HL-60/S4 (cell line): ENCODE measurements around the gene SLC44A2.

ENCODE experiments used
- in situ Hi-C: fragments of 300-500 bp; cut with MboI; formaldehyde crosslinking; loops from 2 replicates; pipeline ENCODE4 v1.14.3; 2022; ENCODE audit warnings: low sequenced_read_pairs

Gene SLC44A2

GRCh38 chr19:10625003-10625761 lies at the start of gene SLC44A2:
TSS of gene SLC44A2 (plus strand) at chr19:10625553. CDS start at chr19:10625634, 81 bp downstream.
- in situ Hi-C loops, result no loop called here

GRCh38 chr19:10577951-10578350 lies 47.4 kb upstream of the SLC44A2 start:
- in situ Hi-C loops, result no loop called here

GRCh38 chr19:10580979-10581631 lies 44.2 kb upstream of the SLC44A2 start:
- in situ Hi-C loops, result loop anchor here (5.0 kb wide), 1 partner anchor 61 kb away; no protein-coding TSS in a partner anchor

GRCh38 chr19:10582091-10582490 lies 43.3 kb upstream of the SLC44A2 start:
- in situ Hi-C loops, result loop anchor here (5.0 kb wide), 1 partner anchor 60 kb away; no protein-coding TSS in a partner anchor

- in situ Hi-C loops, result loop anchor here (5.0 kb wide), 1 partner anchor 59 kb away; no protein-coding TSS in a partner anchor
These were observed 42.1 kb upstream of the SLC44A2 start for GRCh38 chr19:10583036-10583776.

GRCh38 chr19:10586396-10586795 lies 39.0 kb upstream of the SLC44A2 start:
- in situ Hi-C loops, result no loop called here

GRCh38 chr19:10587022-10587838 lies 38.1 kb upstream of the SLC44A2 start, which contains the start of gene AP1M2:
TSS of gene AP1M2 (minus strand) at chr19:10587312. CDS start at chr19:10587231, 81 bp downstream.
- in situ Hi-C loops, result no loop called here

- in situ Hi-C loops, result no loop called here
These were observed 37.6 kb upstream of the SLC44A2 start for GRCh38 chr19:10587839-10588150.

GRCh38 chr19:10593148-10593547 lies 32.2 kb upstream of the SLC44A2 start:
- in situ Hi-C loops, result no loop called here

- in situ Hi-C loops, result no loop called here
These were observed 31.3 kb upstream of the SLC44A2 start for GRCh38 chr19:10593820-10594637.

- in situ Hi-C loops, result no loop called here
These were observed 25.2 kb upstream of the SLC44A2 start for GRCh38 chr19:10600149-10600548.

- in situ Hi-C loops, result no loop called here
These were observed 23.4 kb upstream of the SLC44A2 start for GRCh38 chr19:10601999-10602329.

GRCh38 chr19:10602330-10603083 lies 22.8 kb upstream of the SLC44A2 start:
- in situ Hi-C loops, result no loop called here

GRCh38 chr19:10603084-10603872 lies 22.1 kb upstream of the SLC44A2 start:
- in situ Hi-C loops, result no loop called here

- in situ Hi-C loops, result no loop called here
These were observed 21.4 kb upstream of the SLC44A2 start for GRCh38 chr19:10603873-10604459.

- in situ Hi-C loops, result no loop called here
These were observed 20.8 kb upstream of the SLC44A2 start for GRCh38 chr19:10604460-10604980.

GRCh38 chr19:10611907-10612306 lies 13.4 kb upstream of the SLC44A2 start:
- in situ Hi-C loops, result no loop called here
